ENCODE data around the gene AP2A2. TPM values are rescaled to one million over a fixed set of nuclear protein-coding genes. Genes with fewer than 3 reads are reported as not detected.

The AP2A2 gene
- total RNA-seq, 4 donors from 2014 or later: 70.5 to 130 (median 102) TPM

GRCh38 chr11:1039481-1040427 lies 114.1 kb downstream of the AP2A2 start:
- H3K36me3 ChIP-seq: no peaks in the 10 kb centered on the region
- in situ Hi-C loops (cut with MboI; ENCODE audit: low pct_ligation_motif_present in 1 of 4, low pct_unique_long_range_greater_than_20kb in 1 of 4, low sequenced_read_pairs in 3 of 4) (loop anchor here in 3 of 4 donors (25.0 kb wide), 2 partner anchors 127 to 177 kb away; partner anchors contain the start of gene CHID1 (in 1 of the 3)), intact Hi-C loops (cut with DNase I; ENCODE audit: low total_unique reads) (no loop called here)
- WGBS, 2 donors (ENCODE audit: low coverage in 1 of 2): 70% methylated on average over 31 of the region's 32 CpGs; no CpG with 5 or more reads in 1 of the 2 donors
- no peak overlapping the region for H3K27ac ChIP-seq
- H3K9me3 ChIP-seq: no peaks in the 10 kb centered on the region
- peaks cover 0 to 5% (median 2%) of the 10 kb centered on the region in 4 donors for H3K4me1 ChIP-seq
- H3K27me3 ChIP-seq: peaks cover 61% of the 10 kb centered on the region
- H3K4me3 ChIP-seq: no peak overlapping the region
- no peak for DNase-seq
- no peak for TF ChIP-seq EP300 (IDR thresholded peaks at IDR 0.05; ENCODE audit: low read depth)

GRCh38 chr11:1040428-1041148 lies 114.9 kb downstream of the AP2A2 start:
- no peak overlapping the region for H3K27ac ChIP-seq
- no peaks in the 10 kb centered on the region for H3K9me3 ChIP-seq
- peaks cover 60% of the 10 kb centered on the region for H3K27me3 ChIP-seq
- intact Hi-C loops (cut with DNase I; ENCODE audit: low total_unique reads) (no loop called here), in situ Hi-C loops (cut with MboI; ENCODE audit: low pct_ligation_motif_present in 1 of 4, low pct_unique_long_range_greater_than_20kb in 1 of 4, low sequenced_read_pairs in 3 of 4) (loop anchor here in 3 of 4 donors (25.0 kb wide), 2 partner anchors 128 to 178 kb away; partner anchors contain the start of gene CHID1 (in 1 of the 3))
- peaks cover 0 to 5% (median 2%) of the 10 kb centered on the region in 4 donors for H3K4me1 ChIP-seq
- 76% methylated on average over 15 of the region's 16 CpGs; no CpG with 5 or more reads in 1 of the 2 donors for WGBS, 2 donors (ENCODE audit: low coverage in 1 of 2)
- TF ChIP-seq EP300 (IDR thresholded peaks at IDR 0.05; ENCODE audit: low read depth): no peak
- TF ChIP-seq CTCF (IDR thresholded peaks at IDR 0.05): no peak
- no peak for TF ChIP-seq POLR2AphosphoS5 (IDR thresholded peaks at IDR 0.05)
- no peak for TF ChIP-seq POLR2A (IDR thresholded peaks at IDR 0.05)
- no peaks in the 10 kb centered on the region for H3K36me3 ChIP-seq
- no peak for DNase-seq
- H3K4me3 ChIP-seq: no peak overlapping the region

DNA sequence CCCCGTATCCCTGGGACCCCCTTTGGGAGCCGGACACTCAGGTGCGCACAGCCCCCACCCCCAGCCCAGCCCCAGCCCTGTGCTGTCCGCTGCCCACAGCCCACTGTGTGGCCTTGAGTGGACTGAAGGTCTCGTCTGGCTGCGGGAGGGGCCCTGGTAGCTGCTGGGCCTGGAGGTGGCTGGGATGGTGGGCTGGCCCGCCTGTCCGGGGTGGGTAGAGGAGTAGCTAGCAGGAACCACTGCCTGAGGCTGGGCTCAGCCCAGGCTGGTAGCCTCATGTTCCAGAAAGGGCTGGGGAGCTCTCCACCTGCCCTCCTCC lies 115.4 kb downstream of the AP2A2 start:
- in situ Hi-C loops (cut with MboI; ENCODE audit: low pct_ligation_motif_present in 1 of 4, low pct_unique_long_range_greater_than_20kb in 1 of 4, low sequenced_read_pairs in 3 of 4): loop anchor here in 3 of 4 donors (25.0 kb wide), 2 partner anchors 129 to 179 kb away; partner anchors contain the start of gene CHID1 (in 1 of the 3)
- no peaks in the 10 kb centered on the region for H3K36me3 ChIP-seq
- H3K27me3 ChIP-seq: peaks cover 55% of the 10 kb centered on the region
- intact Hi-C loops (cut with DNase I; ENCODE audit: low total_unique reads): no loop called here
- H3K9me3 ChIP-seq: no peaks in the 10 kb centered on the region
- H3K4me1 ChIP-seq: peaks cover 0 to 5% (median 2%) of the 10 kb centered on the region in 4 donors
- H3K4me3 ChIP-seq: no peak overlapping the region
- H3K27ac ChIP-seq: no peak overlapping the region
- 73% methylated on average over 6 of the region's 8 CpGs; no CpG with 5 or more reads in 1 of the 2 donors for WGBS, 2 donors (ENCODE audit: low coverage in 1 of 2)
- TF ChIP-seq POLR2A (IDR thresholded peaks at IDR 0.05) (no peak), POLR2AphosphoS5 (IDR thresholded peaks at IDR 0.05) (no peak)
- no peak for DNase-seq

DNA sequence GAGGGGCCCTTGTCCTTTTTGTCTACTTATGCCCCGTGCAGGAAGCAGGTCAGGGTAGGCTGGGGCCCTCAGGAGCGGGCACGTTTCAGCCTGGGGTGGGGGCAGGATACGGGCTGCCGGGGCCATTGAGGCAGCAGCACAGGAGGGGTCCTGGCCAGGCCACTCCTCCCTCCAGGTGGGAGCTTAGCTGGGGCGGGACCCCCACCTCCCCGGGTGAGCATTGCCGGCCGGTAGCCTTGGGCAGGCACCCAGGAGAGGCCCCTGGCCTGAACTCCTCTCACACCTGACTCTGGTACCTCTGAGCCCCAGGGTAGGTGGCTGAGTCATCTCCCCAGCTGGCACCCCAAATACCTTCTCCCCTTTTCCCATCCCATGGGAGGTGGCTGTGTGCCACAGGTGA lies 115.8 kb downstream of the AP2A2 start:
- H3K27me3 ChIP-seq: peaks cover 51% of the 10 kb centered on the region
- in situ Hi-C loops (cut with MboI; ENCODE audit: low pct_ligation_motif_present in 1 of 4, low pct_unique_long_range_greater_than_20kb in 1 of 4, low sequenced_read_pairs in 3 of 4): loop anchor here in 3 of 4 donors (25.0 kb wide), 2 partner anchors 129 to 179 kb away; partner anchors contain the start of gene CHID1 (in 1 of the 3)
- H3K4me1 ChIP-seq: peaks cover 0 to 5% (median 2%) of the 10 kb centered on the region in 4 donors

More for the DNA sequence above, 115.8 kb downstream of the AP2A2 start:
- no peak overlapping the region for H3K4me3 ChIP-seq
- TF ChIP-seq POLR2AphosphoS5 (IDR thresholded peaks at IDR 0.05) (no peak), POLR2A (IDR thresholded peaks at IDR 0.05) (no peak), EP300 (IDR thresholded peaks at IDR 0.05; ENCODE audit: low read depth) (no peak), CTCF (IDR thresholded peaks at IDR 0.05) (no peak)
- WGBS, 2 donors (ENCODE audit: low coverage in 1 of 2): 60% methylated on average over 2 of the region's 9 CpGs; no CpG with 5 or more reads in 1 of the 2 donors
- no peaks in the 10 kb centered on the region for H3K36me3 ChIP-seq
- no peaks in the 10 kb centered on the region for H3K9me3 ChIP-seq
- DNase-seq: no peak
- intact Hi-C loops (cut with DNase I; ENCODE audit: low total_unique reads): no loop called here
- no peak overlapping the region for H3K27ac ChIP-seq
